Caco-2 (cell line): ENCODE data around the gene ZFP36L2. TPM values are rescaled to one million over a fixed set of nuclear protein-coding genes. Genes with fewer than 3 reads are reported as not detected.

ENCODE experiments used
- BruUV-seq: library from RNA; stranded (reverse); fragments of 400-500 nt; replicated peaks from 2 replicates; lab custom pipeline; 2021; lab: Mats Ljungman, UMichigan
- CTCF ChIA-PET: fragments of 300-600 bp; sonication (Branson Sonifier 250); formaldehyde crosslinking; loops from one replicate; lab custom pipeline; 2022; ENCODE audit warnings: antibody characterized with exemption; lab: Charles Lee
- POLR2A ChIA-PET: fragments of 300-600 bp; sonication (Branson Sonifier 250); formaldehyde crosslinking; loops from one replicate; lab custom pipeline; 2022; ENCODE audit warnings: antibody characterized with exemption; lab: Charles Lee
- DNase-seq, 2 experiments: peaks; one replicate each; pipeline versions ENCODE4 v3.0.0 to v3.0.0-alpha.2; 2020 to 2022
- H3K27me3 ChIP-seq: replicated peaks from 2 replicates; pipeline ENCODE4 v1.6.0; 2011; ENCODE audit warnings: low read length; ENCODE audit not compliant: control insufficient read depth, insufficient read depth
- H3K36me3 ChIP-seq: 2 replicates; pipeline ENCODE4 v1.5.1; 2011; ENCODE audit warnings: low read length; ENCODE audit not compliant: control insufficient read depth, insufficient read depth
- H3K4me1 ChIP-seq: fragments of 250-450 bp; sonication (Bioruptor Pico); 2 replicates; pipeline ENCODE4 v1.5.1; 2020; ENCODE audit warnings: mild to moderate bottlenecking
- H3K4me3 ChIP-seq: 2 replicates; pipeline ENCODE4 v1.5.1; 2011; ENCODE audit warnings: low read depth, mild to moderate bottlenecking, control low read depth, low read length
- H3K9me3 ChIP-seq: fragments of 250-450 bp; sonication (Bioruptor Pico); 2 replicates; pipeline ENCODE4 v1.5.1; 2020; ENCODE audit warnings: mild to moderate bottlenecking, moderate library complexity
- H3K27ac Mint-ChIP-seq: one replicate; pipeline ENCODE4 v1.8.0; 2022; ENCODE audit warnings: mixed read lengths; ENCODE audit not compliant: unreplicated experiment
- H3K27me3 Mint-ChIP-seq: one replicate; pipeline ENCODE4 v1.8.0; 2022; ENCODE audit warnings: mixed read lengths; ENCODE audit not compliant: insufficient read depth, unreplicated experiment
- H3K36me3 Mint-ChIP-seq: one replicate; pipeline ENCODE4 v1.8.0; 2022; ENCODE audit warnings: mild to moderate bottlenecking, mixed read lengths; ENCODE audit not compliant: insufficient read depth, unreplicated experiment
- H3K4me1 Mint-ChIP-seq: one replicate; pipeline ENCODE4 v1.8.0; 2022; ENCODE audit warnings: low read depth, mixed read lengths; ENCODE audit not compliant: unreplicated experiment
- H3K4me3 Mint-ChIP-seq: one replicate; pipeline ENCODE4 v1.8.0; 2022; ENCODE audit warnings: mild to moderate bottlenecking, moderate library complexity, mixed read lengths; ENCODE audit not compliant: unreplicated experiment
- H3K9me3 Mint-ChIP-seq: one replicate; pipeline ENCODE4 v1.8.0; 2022; ENCODE audit warnings: mixed read lengths; ENCODE audit not compliant: unreplicated experiment
- intact Hi-C: fragments of 100-400 bp; cut with micrococcal nuclease; formaldehyde crosslinking; loops from one replicate; pipeline ENCODE4 v1.10.0; 2022; ENCODE audit not compliant: unreplicated experiment
- total RNA-seq: library from RNA; stranded (reverse); gene quantifications from 2 replicates; pipeline ENCODE4 v1.2.3, GENCODE V29; 2022
- TF ChIP-seq, protein P1 (sequence below), 2 experiments: fragments of 200-600 bp in 1 of 2; IDR thresholded peaks; 1 replicate in 1 of 2; 2 replicates in 1 of 2; pipeline versions ENCODE4 v1.5.1 to v1.8.0; 2011 to 2022; ENCODE audit warnings: antibody characterized with exemption in 1 of 2, control low read depth in 1 of 2, inconsistent platforms in 1 of 2, low read depth in 1 of 2, low read length in 1 of 2, mild to moderate bottlenecking in 1 of 2, moderate library complexity in 1 of 2; ENCODE audit not compliant: insufficient read depth in 1 of 2, severe bottlenecking in 1 of 2, unreplicated experiment in 1 of 2

ZFP36L2 gene
- total RNA-seq, 1 experiment from 2014 or later: 225 TPM

- intact Hi-C loops: no loop called here
- H3K4me3 Mint-ChIP-seq: no peak overlapping the region
Observed at GRCh38 chr2:43176449-43176848, 50.0 kb downstream of the ZFP36L2 start.

DNA sequence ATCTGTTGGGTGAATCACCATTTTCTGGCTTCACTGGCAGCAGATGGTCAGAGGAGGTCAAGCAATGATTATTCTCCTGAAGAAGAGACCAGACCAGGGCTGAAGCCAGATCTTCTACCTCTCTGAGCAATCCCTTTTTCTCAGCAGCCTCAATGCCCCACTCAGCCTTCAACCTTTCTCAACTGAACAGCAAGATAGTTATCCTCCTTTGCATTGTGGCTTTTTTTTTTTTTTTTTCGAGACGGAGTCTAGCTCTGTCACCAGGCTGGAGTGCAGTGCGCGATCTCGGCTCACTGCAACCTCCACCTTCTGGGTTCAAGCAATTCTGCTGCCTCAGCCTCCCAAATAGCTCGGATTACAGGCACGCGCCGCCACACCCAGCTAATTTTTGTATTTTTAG is 50.5 kb downstream of the ZFP36L2 start:
- intact Hi-C loops: no loop called here
- peaks cover 25% of the 10 kb centered on the region for H3K4me1 Mint-ChIP-seq
- TF ChIP-seq, protein P1, sequence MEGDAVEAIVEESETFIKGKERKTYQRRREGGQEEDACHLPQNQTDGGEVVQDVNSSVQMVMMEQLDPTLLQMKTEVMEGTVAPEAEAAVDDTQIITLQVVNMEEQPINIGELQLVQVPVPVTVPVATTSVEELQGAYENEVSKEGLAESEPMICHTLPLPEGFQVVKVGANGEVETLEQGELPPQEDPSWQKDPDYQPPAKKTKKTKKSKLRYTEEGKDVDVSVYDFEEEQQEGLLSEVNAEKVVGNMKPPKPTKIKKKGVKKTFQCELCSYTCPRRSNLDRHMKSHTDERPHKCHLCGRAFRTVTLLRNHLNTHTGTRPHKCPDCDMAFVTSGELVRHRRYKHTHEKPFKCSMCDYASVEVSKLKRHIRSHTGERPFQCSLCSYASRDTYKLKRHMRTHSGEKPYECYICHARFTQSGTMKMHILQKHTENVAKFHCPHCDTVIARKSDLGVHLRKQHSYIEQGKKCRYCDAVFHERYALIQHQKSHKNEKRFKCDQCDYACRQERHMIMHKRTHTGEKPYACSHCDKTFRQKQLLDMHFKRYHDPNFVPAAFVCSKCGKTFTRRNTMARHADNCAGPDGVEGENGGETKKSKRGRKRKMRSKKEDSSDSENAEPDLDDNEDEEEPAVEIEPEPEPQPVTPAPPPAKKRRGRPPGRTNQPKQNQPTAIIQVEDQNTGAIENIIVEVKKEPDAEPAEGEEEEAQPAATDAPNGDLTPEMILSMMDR (IDR thresholded peaks at IDR 0.05; ENCODE audit: insufficient read depth in 1 of 2, low read depth in 1 of 2, low read length in 1 of 2, severe bottlenecking in 1 of 2, unreplicated experiment in 1 of 2): no peak
- no peaks in the 10 kb centered on the region for H3K36me3 Mint-ChIP-seq
- ChIA-PET CTCF (interaction anchor here (1.0 to 2.0 kb wide), 2 partner anchors 44 to 196 kb away, joined by 3 to 4 read pairs; no protein-coding TSS in a partner anchor), POLR2A (no interaction called here)
- no TSS peak for BruUV-seq
- no peaks in the 10 kb centered on the region for H3K27me3 Mint-ChIP-seq
- Histone ChIP-seq H3K27me3 (no peaks in the 10 kb centered on the region), H3K4me3 (no peak overlapping the region), H3K9me3 (no peaks in the 10 kb centered on the region), H3K4me1 (peaks cover 46% of the 10 kb centered on the region), H3K36me3 (no peaks in the 10 kb centered on the region)
- no peak overlapping the region for H3K27ac Mint-ChIP-seq
- no peaks in the 10 kb centered on the region for H3K9me3 Mint-ChIP-seq
- no peak overlapping the region for H3K4me3 Mint-ChIP-seq
- no peak for DNase-seq

More at GRCh38 chr2:43176449-43176848, 50.0 kb downstream of the ZFP36L2 start:
- BruUV-seq: no TSS peak
- Mint-ChIP-seq H3K9me3 (no peaks in the 10 kb centered on the region), H3K4me1 (peaks cover 30% of the 10 kb centered on the region), H3K27ac (no peak overlapping the region), H3K27me3 (no peaks in the 10 kb centered on the region), H3K36me3 (no peaks in the 10 kb centered on the region)
- TF ChIP-seq, protein P1 (IDR thresholded peaks at IDR 0.05; ENCODE audit: insufficient read depth in 1 of 2, low read depth in 1 of 2, low read length in 1 of 2, severe bottlenecking in 1 of 2, unreplicated experiment in 1 of 2): no peak
- no peaks in the 10 kb centered on the region for H3K36me3 ChIP-seq
- ChIA-PET CTCF (interaction anchor here (1.0 kb wide), 1 partner anchor 43 kb away, joined by 3 read pairs; no protein-coding TSS in a partner anchor), POLR2A (no interaction called here)
- peaks cover 51% of the 10 kb centered on the region for H3K4me1 ChIP-seq
- H3K4me3 ChIP-seq: no peak overlapping the region
- no peaks in the 10 kb centered on the region for H3K27me3 ChIP-seq
- no peak for DNase-seq
- H3K9me3 ChIP-seq: no peaks in the 10 kb centered on the region

GRCh38 chr2:43175020-43175441 is 51.4 kb downstream of the ZFP36L2 start:
- Mint-ChIP-seq H3K9me3 (no peaks in the 10 kb centered on the region), H3K36me3 (no peaks in the 10 kb centered on the region), H3K4me1 (peaks cover 25% of the 10 kb centered on the region), H3K27ac (peak overlapping the region; percentile 65), H3K27me3 (no peaks in the 10 kb centered on the region), H3K4me3 (no peak overlapping the region)
- intact Hi-C loops: no loop called here
- peaks cover 50% of the 10 kb centered on the region for H3K4me1 ChIP-seq
- H3K9me3 ChIP-seq: no peaks in the 10 kb centered on the region
- ChIA-PET CTCF (interaction anchor here (2.0 kb wide), 1 partner anchor 195 kb away, joined by 4 read pairs; no protein-coding TSS in a partner anchor), POLR2A (interaction anchor here (0.6 kb wide), 1 partner anchor 20 kb away, joined by 3 read pairs; no protein-coding TSS in a partner anchor)
- no TSS peak for BruUV-seq
- no peaks in the 10 kb centered on the region for H3K27me3 ChIP-seq
- H3K36me3 ChIP-seq: no peaks in the 10 kb centered on the region; the same call in 1 of the 2 replicates
- no peak for DNase-seq
- no peak overlapping the region for H3K4me3 ChIP-seq
- TF ChIP-seq, protein P1 (IDR thresholded peaks at IDR 0.05; ENCODE audit: insufficient read depth in 1 of 2, low read depth in 1 of 2, low read length in 1 of 2, severe bottlenecking in 1 of 2, unreplicated experiment in 1 of 2): no peak
